HG02840 (cell line): ENCODE measurements around the gene DMD.
"Not testable (repeated sequence)": the region's sequence is repeated elsewhere in the genome, so short reads cannot be mapped to it uniquely, and the experiment has no call there.

ENCODE experiments used
- ATAC-seq: cut with Tn5 transposase; IDR thresholded peaks from one replicate; pipeline ENCODE4 v1.9.1; 2021; ENCODE audit warnings: mild to moderate bottlenecking, moderate library complexity, moderate number of reproducible peaks; ENCODE audit not compliant: unreplicated experiment, low FRiP score

The DMD gene

DNA sequence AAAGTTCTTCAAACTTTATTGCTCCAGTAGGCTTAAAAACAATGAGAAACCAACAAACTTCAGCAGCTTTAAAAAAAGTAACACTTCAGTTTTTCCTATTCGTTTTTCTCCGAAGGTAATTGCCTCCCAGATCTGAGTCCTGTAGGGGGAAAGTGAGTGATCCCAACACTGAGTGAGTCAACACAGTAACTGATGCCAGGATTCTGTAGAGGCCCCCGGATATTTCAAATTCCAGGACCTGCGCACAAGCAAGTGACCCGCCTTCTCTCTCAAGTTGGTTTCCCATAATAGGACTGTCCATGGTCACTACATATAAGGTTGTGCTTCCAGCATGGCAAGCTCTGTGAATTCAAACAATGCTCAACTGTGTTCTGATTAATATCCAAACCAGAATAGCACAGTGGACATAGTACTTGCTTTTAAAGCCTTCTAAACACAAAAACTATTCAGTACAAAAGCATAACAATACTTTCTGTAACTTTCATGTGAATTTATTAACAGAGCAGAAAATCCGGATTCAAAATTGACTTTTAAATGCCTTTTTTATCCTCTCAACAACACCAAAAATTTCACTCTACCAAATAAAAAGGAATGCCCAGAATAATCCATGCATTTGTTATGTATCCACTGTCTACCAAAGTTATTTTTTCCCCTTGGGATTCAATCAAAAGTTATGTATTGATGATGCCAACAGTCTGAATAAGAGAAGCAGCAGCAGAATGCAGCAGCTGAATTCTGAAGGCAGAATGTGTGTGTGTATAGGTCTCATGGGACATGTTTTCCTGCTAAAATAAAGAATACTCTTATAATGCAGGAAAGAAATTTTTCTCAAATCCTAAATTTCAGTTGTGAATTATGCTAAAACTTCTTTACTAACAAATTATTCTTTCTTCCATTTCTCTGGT is at the start of gene DMD:
Gene DMD (minus strand): TSS at position 194 of the 905 bp plus-strand sequence. CDS start 237 bp downstream, outside the sequence.
- ATAC-seq: no peak

DNA sequence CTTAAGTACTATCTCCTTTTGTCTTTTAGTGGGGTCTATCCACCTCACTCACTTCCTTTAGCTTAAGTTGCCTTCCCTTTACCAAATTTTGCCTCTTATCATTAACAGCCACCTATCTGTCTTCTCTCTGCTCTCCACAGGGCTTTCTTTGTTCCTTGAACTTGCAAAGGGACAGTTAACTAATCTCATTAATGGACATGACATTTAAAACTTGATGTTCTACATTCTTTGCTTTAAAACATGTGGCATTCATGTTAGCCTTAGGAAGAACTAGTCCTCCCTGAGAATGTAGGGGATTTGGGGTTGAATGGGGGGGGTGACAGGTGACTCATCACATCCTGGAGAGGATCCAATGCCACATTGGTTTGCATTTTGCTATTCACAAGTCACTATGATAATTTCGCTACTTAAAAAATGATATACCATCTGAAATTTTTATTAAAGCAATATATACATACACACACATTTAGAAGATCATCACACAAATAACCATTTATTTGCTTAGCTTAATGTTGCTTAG is 41.0 kb upstream of the DMD start:
- no peak for ATAC-seq

DNA sequence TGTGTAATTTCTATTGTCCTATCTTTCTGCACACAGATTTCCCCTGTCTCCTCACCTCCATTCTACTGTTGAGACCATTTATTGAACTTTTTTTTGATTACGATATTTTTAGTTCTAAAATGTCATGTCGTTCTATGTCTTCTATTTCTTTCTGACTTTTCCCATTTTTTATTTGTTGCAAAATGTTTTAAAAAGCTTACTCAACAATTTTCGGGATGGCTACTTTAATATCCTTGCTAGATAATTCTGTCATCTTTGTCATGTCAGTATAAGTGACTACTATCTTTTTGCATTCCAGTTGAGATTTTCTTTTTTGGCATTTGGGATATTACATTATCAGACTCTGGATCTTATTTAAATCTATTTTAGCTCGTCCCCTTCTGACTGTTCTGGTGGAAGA is 7.5 kb upstream of the DMD start:
- no peak for ATAC-seq

DNA sequence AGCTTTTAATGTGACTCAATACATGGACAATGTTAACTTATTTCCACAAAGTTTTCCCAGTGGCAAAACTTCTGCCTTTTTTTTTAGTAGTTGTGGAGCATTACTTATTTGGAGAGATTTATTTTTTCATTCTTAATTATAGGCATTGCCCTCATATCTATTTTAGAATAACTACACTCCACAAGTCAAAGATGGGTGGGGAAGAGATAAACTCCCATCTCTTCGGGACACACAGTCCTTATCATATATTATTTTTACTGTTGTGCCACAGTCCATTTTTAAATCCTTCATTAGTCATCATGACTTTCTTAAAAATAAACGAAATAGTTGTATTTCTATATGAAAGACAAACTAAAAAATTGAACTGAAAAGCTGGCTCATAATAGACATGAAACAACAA is 1.2 kb downstream of the DMD start:
- no peak for ATAC-seq

DNA sequence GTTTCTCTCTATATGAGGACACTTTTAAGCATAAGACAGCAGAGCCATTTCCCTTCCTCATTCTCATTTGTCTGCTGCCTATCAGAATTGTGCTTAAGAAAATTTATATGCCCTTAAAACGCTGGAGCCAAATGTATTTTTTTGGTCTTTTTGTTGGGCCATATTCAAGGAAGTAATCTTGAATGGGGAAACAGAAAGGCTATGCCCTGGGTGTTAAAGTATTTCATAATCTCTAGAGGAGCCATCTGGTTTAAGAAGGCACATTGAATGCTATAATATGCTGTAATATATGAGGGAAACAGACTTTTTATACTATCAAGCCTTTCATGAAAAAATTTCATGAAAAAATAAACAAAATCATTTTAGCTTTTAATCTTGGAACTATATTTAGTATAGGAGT is 4.3 kb downstream of the DMD start:
- no peak for ATAC-seq

DNA sequence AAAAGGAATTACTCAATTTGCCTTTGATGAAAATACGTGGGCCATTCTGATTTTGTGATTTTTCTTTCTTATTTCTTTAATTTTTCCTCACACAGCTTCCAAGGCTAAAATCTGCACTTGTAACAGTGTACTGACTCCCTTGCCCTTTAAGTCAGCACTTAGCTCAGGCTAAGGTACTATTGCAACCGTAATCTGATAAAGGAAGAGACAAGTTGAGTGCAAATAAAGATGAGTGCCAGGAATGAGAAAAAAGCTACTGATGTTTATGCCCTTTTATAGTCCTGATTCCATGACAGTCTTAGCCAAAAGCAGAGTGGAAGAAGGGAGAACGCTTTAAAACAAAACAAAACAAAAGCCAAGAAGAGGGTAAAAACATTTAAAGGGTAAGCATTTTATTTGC is 6.0 kb downstream of the DMD start:
- no peak for ATAC-seq

DNA sequence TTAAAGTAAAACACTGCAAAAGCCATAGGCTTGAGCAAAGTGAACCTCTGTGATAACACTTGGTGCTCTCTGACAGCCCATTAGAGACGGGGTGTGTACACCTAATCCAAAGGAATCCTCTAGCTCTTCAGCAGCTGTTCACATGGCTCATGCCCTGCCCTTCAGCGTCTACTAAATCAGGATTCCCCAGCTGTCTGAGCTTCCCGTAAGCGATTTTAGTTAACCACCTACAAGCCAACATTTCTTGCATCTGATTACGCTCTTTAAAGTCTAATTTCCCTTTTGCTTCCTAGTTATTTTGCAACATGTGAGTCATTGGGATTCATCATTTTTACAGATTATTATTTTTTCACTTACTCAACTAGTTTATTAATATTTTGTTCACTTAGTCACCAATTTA is 6.5 kb downstream of the DMD start:
- no peak for ATAC-seq

DNA sequence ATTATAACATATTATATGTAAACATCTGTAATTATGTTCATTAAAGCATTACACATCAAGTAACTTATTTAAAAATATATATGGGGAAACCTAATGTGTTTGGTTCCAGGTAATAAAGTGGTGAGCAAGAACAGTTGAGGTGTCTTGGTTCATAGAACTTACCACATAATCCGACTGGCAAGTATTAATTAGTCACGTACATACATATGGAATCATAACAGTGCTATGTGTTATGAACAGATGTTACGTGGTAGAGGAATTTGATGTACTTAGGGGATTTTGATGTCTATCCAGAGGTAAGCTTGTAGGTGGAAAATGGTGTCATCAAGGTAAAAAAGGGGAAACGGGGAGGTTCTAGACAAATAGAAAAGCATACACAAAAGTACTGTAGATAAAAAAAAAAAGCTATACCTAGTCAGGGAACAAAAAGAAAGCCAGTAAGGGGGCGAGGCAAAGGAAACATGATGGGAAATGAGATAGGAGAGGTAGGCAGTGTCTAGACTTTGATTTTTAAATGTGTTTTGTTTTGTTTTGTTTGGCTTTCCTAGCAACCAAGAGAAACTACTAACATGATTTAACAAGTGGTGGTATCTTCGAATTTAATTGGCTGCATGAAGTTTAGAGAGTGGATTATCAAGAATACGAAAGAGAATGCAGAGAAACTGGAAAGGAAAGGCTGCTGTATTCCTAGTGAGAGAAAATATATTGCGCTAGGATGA is 12.6 kb downstream of the DMD start:
- no peak for ATAC-seq

DNA sequence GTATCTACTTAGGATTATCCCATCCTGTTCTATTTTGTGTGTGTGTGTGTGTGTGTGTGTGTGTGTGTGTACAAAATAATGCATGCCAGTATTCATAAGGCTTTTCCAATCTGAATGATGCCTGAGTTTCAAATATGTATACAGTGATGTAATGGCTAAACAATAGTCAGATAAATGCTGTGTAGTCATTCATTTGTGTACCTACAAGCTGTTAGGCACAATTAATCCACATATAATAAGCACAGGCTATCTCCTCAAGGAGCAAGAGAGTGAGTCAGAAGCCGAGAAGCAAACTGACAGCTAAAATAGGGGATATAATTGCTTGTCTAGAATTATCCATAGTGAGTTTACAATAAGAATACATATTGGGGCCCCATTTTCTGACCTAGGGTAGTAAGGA is 15.7 kb downstream of the DMD start:
- ATAC-seq: no peak

DNA sequence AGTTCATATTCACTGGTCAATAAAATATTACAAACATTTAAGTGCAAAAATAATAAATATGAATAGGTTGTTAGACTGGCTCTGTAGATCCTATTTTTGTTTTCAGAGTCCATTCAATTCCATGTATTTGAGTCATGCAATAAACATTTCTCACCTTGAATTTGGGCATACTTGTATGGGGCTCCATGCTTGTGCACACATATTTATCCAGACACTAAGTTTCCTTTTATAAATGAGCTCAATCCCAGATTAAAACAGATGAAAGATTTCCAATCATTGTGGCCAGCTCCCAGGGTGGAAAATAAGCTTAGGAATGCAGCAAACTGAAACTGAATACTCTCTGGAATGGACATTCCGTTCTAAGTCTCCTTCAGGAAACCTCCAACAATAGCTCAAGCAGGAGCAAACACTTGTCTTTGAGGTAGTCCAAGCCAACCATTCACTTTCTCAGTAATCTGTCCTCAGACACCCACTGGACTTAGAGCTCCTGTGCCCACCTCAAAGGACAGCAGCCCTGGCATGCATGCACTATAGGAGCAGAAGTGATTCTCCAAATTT is 16.4 kb downstream of the DMD start:
- ATAC-seq: no peak

DNA sequence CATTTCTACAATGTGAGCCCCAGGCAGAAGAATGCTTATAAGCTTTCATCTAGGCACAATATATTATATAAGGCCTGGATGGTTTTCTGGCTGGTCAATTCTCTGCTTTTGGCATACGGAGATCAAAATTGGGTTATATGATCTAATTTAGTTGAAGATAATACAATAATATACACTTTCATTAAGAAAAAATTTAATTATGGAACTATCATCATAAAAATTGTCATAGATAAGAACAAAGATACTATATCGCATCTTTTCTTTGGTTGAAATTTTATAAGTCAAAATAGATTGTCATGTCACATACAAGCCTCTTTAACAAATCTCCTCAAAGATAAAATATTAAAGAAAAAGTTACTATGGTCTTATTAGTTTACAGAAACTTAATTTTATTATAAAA is 17.1 kb downstream of the DMD start:
- ATAC-seq: no peak

DNA sequence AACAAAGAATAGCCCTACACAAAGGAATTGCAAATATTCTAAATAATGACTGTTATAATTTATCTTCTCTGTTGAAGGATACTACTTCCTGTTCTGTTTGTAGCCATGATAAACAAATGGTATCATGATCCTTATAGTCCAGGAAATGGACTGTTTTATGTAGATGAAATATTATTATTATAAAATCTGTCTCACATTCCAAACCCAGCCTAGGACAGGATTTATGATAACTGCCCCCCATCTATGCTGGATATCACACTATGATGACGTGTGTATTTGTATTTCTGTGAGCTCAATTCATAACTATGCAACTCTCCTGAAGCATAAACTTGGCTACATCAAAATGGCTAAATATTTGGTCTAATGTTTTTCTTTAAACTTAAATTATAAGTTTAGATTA is 21.3 kb downstream of the DMD start:
- no peak for ATAC-seq

DNA sequence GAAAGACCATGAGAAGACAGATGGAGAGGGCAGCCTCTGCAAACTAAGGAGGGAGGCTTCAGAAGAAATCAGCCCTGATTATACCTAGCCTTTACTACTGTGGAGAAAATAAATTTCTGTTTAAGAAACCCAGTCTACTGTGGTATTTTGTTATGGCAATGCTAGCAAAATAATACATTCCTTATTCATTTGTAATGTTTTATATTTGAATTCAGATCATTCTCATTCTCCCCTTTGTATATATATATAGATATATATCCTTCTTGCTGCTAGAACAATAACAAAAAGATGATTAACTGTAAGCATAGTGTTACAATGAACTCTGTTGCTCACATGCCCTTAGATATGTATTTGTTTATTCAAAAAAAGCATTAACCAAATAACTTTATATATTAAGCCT is 22.5 kb downstream of the DMD start:
- ATAC-seq: no peak

DNA sequence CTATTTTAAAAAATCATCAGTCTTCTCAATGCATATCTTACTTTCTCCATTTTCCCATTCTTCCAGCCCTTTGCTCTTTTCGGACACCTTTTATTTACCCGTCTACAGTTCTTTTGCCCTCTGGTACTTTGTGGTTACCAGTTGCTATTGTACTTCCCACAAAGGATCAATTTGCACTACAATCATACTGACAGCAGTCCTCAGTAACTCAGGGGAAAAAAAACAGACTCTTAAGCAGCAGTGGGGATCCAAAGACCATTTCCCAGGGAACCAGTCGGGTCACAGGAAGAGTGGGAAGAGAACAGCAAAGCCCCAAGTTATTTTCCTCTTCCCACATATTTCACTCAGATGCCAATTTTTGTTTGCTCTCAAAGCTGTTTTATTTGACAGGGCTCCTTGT is 23.1 kb downstream of the DMD start:
- no peak for ATAC-seq

DNA sequence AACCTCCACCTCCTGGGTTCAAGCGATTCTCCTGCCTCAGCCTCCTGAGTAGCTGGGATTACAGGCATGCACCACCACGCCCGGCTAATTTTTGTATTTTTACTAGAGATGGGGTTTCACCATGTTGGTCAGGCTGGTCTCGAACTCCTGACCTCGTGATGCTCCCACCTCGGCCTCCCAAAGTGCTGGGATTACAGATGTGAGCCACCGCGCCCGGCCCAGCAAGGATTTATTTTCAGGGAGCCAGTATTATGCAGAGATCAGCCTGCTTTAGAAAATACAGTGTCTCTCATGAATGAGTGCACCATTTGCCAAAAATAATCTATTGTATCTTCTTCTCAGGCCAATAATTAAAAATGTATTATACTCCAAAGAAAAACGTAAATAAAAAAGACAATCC is 26.5 kb downstream of the DMD start:
- not testable (repeated sequence) for ATAC-seq

DNA sequence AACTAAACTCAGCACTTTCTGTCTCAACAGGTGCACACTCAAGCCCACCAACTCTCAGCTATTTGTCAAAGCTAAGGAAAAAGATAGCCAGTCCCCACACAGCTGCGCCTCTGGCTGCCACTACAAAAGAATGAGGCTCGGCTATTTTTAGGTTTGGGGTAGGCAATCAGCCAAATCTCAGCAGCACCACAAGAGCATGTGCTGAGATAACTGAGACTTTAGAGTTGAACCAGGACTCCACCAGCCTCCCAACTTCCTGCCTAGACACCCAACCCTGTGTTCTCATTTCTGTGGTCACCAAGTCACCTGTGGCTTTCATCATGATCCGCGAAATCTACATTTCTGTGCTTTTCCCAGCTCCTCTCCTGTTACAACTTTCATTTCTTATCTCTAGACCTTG is 28.0 kb downstream of the DMD start:
- no peak for ATAC-seq

DNA sequence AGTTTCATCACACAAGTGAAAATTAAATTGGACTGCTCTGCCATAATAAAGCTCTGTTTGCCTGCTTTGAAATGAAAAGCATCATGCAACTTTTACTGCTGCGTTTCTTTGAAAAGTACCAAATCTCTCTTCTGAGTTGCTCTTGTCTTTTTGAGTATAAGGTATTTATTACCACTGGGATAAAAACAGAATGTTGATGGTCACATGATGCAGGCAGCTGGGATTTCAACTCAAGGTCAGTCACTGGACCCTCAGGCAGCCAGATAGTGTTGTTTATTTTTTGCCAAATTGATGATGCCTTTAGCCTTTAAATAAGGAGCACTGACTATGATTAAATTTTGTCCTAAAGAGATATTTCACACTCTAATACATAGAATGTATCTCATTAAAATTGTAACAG is 32.7 kb downstream of the DMD start:
- no peak for ATAC-seq

DNA sequence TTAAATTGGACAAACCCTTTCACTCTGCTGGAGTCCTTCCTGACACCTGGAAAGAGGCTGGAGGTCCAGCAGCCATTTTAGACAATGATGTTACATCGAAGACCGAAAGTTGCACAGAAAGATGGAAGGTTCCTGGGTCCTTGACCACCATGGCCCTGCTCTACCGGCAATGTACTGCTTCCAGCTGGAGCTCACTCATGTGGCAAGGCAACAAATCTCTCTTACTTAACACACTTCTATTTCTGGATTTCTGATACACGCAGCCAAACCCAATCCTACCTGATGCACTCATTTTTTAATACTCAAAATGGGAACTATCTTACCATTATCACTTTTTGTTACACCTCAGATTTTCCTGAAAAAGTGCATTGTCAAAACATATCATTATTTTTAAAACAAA is 33.1 kb downstream of the DMD start:
- ATAC-seq: no peak

DNA sequence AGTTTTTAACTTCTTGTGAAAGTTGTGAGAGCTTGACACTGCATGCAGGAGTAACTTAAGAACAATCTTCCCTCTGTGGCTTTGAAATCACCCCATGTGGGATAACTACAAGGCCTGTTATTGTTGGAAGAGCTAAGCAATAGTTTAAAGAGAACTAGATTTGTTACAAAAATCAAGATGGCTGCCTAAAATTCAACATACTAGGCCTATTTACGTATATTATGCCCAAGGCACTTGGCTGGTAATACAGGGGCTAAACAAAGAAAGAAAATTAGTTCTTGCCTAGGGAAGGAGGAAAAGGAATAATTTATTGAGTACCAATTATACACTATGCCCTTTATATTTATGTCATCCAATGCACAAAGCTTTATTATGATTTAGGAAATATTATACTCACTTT is 36.1 kb downstream of the DMD start:
- ATAC-seq: no peak

DNA sequence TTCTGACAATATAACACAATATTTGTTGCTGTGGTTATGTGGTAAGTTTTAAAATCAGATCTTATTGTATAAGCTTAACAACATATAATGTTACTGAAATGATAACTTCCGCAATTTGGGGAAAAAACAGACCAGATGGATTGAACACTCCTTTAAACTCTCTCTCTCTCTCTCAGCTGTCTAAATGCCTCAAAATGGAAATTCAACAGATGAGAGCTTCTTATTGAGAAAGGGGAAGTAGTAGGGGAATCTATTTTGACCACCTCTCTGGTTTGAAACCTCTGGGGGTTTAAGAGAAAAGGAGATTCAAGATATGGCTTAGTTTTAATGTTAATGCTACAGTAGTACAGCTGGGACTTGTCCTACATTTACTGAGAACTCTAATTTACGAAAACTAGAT is 40.3 kb downstream of the DMD start:
- ATAC-seq: no peak

DNA sequence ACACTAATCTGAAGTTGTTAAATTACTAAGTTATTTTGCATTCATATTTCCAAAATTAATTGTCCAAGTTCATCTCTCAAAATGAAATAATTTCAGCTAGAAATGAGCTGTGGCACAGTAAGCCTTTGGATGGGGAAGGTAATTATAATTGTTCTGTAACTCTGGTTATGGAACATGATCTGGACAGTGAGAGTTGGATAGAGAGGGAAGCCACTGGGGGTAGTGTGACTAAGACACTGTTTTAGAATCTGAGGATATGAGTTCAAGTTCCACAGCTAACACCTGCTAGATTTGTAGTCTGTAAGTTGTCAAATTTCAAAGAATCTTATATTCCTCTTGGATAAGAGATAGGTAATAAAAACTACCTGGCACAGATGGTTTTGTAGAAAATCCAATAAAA is 49.5 kb downstream of the DMD start:
- ATAC-seq: no peak
